PFSK-1 (cell line): Measurements from ENCODE around the gene RANBP1.

Source experiments
- FOXP2 ChIP-seq: optimal IDR thresholded peaks from 2 replicates; pipeline ENCODE3; 2011; ENCODE audit warnings: borderline replicate concordance, control low read depth, inconsistent platforms; ENCODE audit not compliant: insufficient read depth; ENCODE audit errors: extremely low read length, extremely low read depth
- POLR2AphosphoS5 ChIP-seq: IDR thresholded peaks from 2 replicates; pipeline ENCODE4 v1.6.1; 2012; ENCODE audit warnings: low read depth, mild to moderate bottlenecking, control low read depth, low read length, moderate library complexity
- SIN3A ChIP-seq: IDR thresholded peaks from 2 replicates; pipeline ENCODE4 v1.6.1; 2012; ENCODE audit warnings: mild to moderate bottlenecking, low read length, moderate library complexity, borderline replicate concordance; ENCODE audit not compliant: insufficient read depth
- TAF1 ChIP-seq: IDR thresholded peaks from 2 replicates; pipeline ENCODE4 v1.6.1; 2012; ENCODE audit warnings: low read length, control low read depth, borderline replicate concordance; ENCODE audit not compliant: insufficient read depth
- TF ChIP-seq, protein P1 (sequence below), 2 experiments: IDR thresholded peaks; 2 replicates each; pipeline versions ENCODE4 v1.6.1 to v1.8.0; 2011 to 2012; ENCODE audit warnings: low read depth in 2 of 2, low read length in 2 of 2, control low read depth in 1 of 2, inconsistent platforms in 1 of 2, mild to moderate bottlenecking in 1 of 2, moderate library complexity in 1 of 2; ENCODE audit not compliant: insufficient read depth in 1 of 2

RANBP1 gene

DNA sequence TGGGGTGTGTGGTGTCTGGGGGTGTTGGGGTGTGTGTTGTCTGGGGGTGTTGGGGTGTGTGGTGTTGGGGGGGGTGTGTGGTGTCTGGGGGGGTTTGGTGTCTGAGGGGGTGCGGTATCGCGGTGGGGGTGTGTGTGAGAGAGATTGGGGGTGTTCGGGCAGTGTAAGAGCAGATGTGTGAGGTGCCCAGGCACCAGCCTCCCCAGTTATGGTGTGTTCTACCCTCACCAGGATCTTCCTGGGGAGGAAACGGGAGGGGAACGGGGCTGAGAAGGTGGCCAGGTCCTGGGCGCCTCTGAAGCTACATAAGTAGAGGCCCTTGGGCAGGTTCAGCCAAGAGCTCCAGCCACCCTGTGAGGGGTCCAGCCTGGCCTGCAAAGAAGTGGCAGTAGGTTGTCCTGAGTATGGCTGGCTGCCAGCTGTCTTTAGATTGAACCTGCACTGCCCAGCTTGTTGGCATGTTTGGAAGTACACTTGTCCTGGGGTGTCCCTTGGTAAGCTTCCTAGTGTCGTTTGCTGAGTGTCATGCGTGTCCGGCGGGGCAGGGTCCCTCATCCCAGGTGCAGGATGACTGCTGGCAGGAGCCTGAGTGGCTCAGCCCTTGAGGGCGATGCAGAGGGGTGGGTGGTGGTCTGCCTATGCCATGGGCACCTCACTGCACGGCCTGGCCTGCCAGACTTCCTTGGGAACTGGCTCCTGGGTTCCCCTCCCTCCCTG, 7.6 kb downstream of the RANBP1 start:
- TF ChIP-seq FOXP2: no peak
- TF ChIP-seq TAF1: no peak
- TF ChIP-seq SIN3A: no peak
- no peak for TF ChIP-seq POLR2AphosphoS5
- TF ChIP-seq, protein P1, sequence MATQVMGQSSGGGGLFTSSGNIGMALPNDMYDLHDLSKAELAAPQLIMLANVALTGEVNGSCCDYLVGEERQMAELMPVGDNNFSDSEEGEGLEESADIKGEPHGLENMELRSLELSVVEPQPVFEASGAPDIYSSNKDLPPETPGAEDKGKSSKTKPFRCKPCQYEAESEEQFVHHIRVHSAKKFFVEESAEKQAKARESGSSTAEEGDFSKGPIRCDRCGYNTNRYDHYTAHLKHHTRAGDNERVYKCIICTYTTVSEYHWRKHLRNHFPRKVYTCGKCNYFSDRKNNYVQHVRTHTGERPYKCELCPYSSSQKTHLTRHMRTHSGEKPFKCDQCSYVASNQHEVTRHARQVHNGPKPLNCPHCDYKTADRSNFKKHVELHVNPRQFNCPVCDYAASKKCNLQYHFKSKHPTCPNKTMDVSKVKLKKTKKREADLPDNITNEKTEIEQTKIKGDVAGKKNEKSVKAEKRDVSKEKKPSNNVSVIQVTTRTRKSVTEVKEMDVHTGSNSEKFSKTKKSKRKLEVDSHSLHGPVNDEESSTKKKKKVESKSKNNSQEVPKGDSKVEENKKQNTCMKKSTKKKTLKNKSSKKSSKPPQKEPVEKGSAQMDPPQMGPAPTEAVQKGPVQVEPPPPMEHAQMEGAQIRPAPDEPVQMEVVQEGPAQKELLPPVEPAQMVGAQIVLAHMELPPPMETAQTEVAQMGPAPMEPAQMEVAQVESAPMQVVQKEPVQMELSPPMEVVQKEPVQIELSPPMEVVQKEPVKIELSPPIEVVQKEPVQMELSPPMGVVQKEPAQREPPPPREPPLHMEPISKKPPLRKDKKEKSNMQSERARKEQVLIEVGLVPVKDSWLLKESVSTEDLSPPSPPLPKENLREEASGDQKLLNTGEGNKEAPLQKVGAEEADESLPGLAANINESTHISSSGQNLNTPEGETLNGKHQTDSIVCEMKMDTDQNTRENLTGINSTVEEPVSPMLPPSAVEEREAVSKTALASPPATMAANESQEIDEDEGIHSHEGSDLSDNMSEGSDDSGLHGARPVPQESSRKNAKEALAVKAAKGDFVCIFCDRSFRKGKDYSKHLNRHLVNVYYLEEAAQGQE (IDR thresholded peaks at IDR 0.05; ENCODE audit: insufficient read depth in 1 of 2, low read depth in 2 of 2, low read length in 2 of 2): no peak

DNA sequence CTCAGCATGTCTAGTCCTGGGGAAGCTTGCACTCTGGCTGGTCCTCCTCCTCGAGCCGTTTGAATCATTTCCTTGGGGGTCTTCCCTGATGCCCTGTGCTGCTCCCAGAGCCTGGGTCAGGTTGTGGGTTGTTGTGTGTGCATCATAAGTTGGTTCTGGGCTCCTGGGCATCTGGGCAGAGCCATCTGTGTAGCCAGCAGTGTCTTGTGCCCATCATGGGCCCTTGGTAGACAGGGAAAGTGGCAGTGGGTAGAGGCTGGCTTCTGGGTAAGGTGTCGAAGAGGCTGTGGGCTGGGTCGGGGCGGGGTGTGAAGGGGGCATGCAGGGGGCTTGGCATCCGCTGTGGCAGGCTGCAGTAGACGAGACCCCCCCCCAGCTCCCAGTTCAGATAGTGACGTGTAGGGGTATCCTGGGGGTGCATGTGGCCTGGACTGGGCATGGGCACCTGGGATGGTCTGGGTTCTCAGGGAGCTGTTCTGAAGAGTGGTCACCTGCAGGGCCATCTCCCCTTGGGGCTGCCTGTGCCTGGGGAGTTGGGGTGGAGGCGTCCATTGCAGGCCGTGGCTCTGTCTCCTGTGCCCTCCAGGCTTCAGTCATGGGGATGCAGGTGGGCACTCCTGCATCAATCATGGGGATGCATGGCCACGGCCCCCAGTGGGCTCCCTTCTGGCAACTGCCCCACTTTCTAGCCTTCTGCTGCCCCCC, 8.3 kb downstream of the RANBP1 start:
- TF ChIP-seq FOXP2: no peak
- no peak for TF ChIP-seq TAF1
- TF ChIP-seq, protein P1 (IDR thresholded peaks at IDR 0.05; ENCODE audit: insufficient read depth in 1 of 2, low read depth in 2 of 2, low read length in 2 of 2): no peak
- TF ChIP-seq POLR2AphosphoS5: no peak
- no peak for TF ChIP-seq SIN3A

DNA sequence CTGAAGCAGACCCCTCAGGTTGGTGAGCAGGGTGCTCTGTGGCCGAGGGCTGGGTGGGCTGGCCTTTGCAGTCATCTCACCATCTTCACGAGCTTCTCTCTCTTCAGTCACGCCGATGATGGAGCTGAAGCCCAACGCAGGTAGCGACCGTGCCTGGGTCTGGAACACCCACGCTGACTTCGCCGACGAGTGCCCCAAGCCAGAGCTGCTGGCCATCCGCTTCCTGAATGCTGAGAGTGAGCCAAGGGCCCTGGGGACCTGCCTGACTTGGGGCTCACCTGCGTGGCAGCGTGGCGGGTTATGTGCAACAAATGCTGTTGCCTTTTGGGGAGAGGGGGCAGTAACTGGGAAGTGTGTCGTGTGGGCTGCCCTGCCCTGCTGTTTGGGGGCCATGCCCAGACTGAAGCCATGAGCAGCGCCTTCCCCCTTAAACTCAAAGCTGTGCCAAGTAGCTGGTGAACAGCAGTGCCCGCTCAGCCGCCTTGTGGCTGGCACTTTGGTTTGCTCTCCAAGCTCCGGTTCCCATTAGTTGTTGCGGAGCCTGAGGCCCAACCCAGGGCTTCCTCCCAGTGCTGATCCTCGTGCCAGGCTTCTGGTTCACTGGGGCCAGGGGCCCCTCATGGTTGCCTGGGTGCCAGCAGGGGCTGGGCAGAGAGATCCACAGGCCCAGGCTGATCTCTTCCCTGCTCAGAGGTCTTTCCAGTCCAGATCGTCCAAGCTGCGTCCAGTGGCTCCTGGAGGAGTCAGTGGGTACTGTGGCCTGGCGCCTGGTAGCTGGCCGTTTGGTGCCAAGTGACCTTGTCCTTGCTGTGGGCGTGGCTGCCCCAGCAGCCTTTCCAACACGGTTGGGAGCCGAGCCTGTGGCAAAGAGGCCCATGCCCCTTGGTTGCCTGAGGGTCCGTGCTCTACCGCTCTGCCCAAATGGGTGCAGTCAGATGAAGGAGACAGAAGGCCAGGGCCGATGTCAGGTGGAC, 9.6 kb downstream of the RANBP1 start:
- TF ChIP-seq SIN3A (no peak), POLR2AphosphoS5 (no peak), TAF1 (no peak), FOXP2 (no peak)
- TF ChIP-seq, protein P1 (IDR thresholded peaks at IDR 0.05; ENCODE audit: insufficient read depth in 1 of 2, low read depth in 2 of 2, low read length in 2 of 2): no peak

DNA sequence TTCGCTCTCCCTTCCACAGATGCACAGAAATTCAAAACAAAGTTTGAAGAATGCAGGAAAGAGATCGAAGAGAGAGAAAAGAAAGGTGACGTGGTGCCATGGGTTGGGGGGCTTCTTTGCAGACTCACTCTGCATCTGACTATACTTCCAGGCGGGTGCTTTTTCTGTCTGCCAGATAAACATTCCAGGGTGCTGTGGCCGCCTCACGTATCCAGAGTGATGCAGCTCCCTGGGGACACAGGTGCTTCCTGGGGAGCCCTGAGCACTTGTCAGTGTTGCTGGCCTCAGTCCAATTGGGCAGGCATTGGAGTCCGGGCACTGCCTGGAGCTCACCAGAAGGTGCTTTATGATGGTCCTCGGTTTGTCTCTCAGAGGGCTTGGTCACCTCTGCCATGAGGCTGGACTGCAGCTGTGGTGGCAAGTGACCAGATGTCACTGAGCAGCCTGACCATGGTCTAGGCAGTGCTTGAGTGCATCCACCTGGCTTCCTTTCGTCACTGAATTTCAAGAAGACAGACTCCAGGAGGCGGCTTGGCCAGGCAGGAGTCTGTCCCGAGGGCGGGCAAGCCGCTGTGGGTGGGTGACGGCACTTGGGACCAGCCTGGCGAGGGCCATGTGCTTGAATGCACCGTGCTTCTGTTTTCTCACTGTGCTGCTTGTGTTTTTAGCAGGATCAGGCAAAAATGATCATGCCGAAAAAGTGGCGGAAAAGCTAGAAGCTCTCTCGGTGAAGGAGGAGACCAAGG, 10.6 kb downstream of the RANBP1 start:
- TF ChIP-seq SIN3A (no peak), POLR2AphosphoS5 (no peak), FOXP2 (no peak), TAF1 (no peak)
- TF ChIP-seq, protein P1 (IDR thresholded peaks at IDR 0.05; ENCODE audit: insufficient read depth in 1 of 2, low read depth in 2 of 2, low read length in 2 of 2): no peak
